Upper lobe of right lung (tissue), 1 donor: ENCODE results near the gene BASP1. TPM values are rescaled to one million over a fixed set of nuclear protein-coding genes. Genes with fewer than 3 reads are reported as not detected.
A peak's percentile ranks its signal among the peaks of the same experiment; 100 is the strongest.

Source experiments
- ATAC-seq: fragments of 200-7000 bp; cut with Tn5 transposase; one replicate; pipeline ENCODE4 v1.9.1; 2020; ENCODE audit warnings: mild to moderate bottlenecking, moderate library complexity
- DNase-seq: peaks from one replicate; pipeline ENCODE4 v3.0.0-alpha.2; 2020
- H3K27ac ChIP-seq: fragments of 200-600 bp; one replicate; pipeline ENCODE4 v1.8.0; 2022
- H3K27me3 ChIP-seq: fragments of 200-600 bp; one replicate; pipeline ENCODE4 v1.8.0; 2022; ENCODE audit warnings: mild to moderate bottlenecking
- H3K36me3 ChIP-seq: fragments of 200-600 bp; one replicate; pipeline ENCODE4 v1.8.0; 2022
- H3K4me1 ChIP-seq: fragments of 200-600 bp; one replicate; pipeline ENCODE4 v1.8.0; 2022
- H3K4me3 ChIP-seq: fragments of 200-600 bp; one replicate; pipeline ENCODE4 v1.8.0; 2022; ENCODE audit warnings: mild to moderate bottlenecking
- H3K9me3 ChIP-seq: fragments of 200-600 bp; one replicate; pipeline ENCODE4 v1.8.0; 2022
- CTCF ChIP-seq: fragments of 200-600 bp; IDR thresholded peaks from one replicate; pipeline ENCODE4 v1.8.0; 2022; ENCODE audit warnings: antibody characterized with exemption
- intact Hi-C: fragments of 100-400 bp; cut with DNase I; formaldehyde crosslinking; loops from one replicate; pipeline ENCODE4 v1.11.0; 2022
- total RNA-seq: library from RNA; stranded (reverse); fragmentation: NEBNext Ultra II Directional; extraction: Animal tissue kit (Norgen Biotek cat#: 25700); gene quantifications from one replicate; pipeline ENCODE4 v1.2.1, GENCODE V29; 2021
- donor health status: DM: no; HTN: yes; CAD: no; lungs with severe emphysema.

Gene BASP1
- total RNA-seq, 1 donor from 2014 or later = 31.1 TPM

- H3K27ac ChIP-seq = no peak overlapping the region
These were observed 77.3 kb downstream of the BASP1 start for GRCh38 chr5:17294639-17295311.

GRCh38 chr5:17295671-17296070 is 78.2 kb downstream of the BASP1 start:
- Histone ChIP-seq H3K4me3 (no peak overlapping the region), H3K4me1 (no peaks in the 10 kb centered on the region), H3K27ac (no peak overlapping the region), H3K36me3 (no peaks in the 10 kb centered on the region), H3K9me3 (no peaks in the 10 kb centered on the region), H3K27me3 (no peaks in the 10 kb centered on the region)
- TF ChIP-seq CTCF = no peak
- ATAC-seq (no peak), DNase-seq (no peak)
- intact Hi-C loops = no loop called here

More at GRCh38 chr5:17294639-17295311, 77.3 kb downstream of the BASP1 start:
- H3K9me3 ChIP-seq = no peaks in the 10 kb centered on the region
- H3K4me3 ChIP-seq = no peak overlapping the region
- no peak for DNase-seq
- intact Hi-C loops = no loop called here
- no peaks in the 10 kb centered on the region for H3K27me3 ChIP-seq
- no peak for TF ChIP-seq CTCF
- no peak for ATAC-seq
- no peaks in the 10 kb centered on the region for H3K36me3 ChIP-seq
- no peaks in the 10 kb centered on the region for H3K4me1 ChIP-seq

- Histone ChIP-seq H3K9me3 (no peaks in the 10 kb centered on the region), H3K27me3 (no peaks in the 10 kb centered on the region), H3K27ac (no peak overlapping the region), H3K36me3 (no peaks in the 10 kb centered on the region), H3K4me3 (no peak overlapping the region), H3K4me1 (peaks cover 11% of the 10 kb centered on the region)
- ATAC-seq (no peak), DNase-seq (no peak)
- intact Hi-C loops = no loop called here
- TF ChIP-seq CTCF = no peak
These were observed 84.7 kb downstream of the BASP1 start for GRCh38 chr5:17302106-17302505.

GRCh38 chr5:17302604-17303003 is 85.2 kb downstream of the BASP1 start:
- no peak overlapping the region for H3K27ac ChIP-seq
- peak; percentile 26 for ATAC-seq
- intact Hi-C loops = no loop called here

GRCh38 chr5:17304282-17304681 is 86.9 kb downstream of the BASP1 start:
- Histone ChIP-seq H3K9me3 (no peaks in the 10 kb centered on the region), H3K27me3 (no peaks in the 10 kb centered on the region), H3K4me3 (no peak overlapping the region), H3K27ac (no peak overlapping the region), H3K4me1 (peaks cover 11% of the 10 kb centered on the region), H3K36me3 (no peaks in the 10 kb centered on the region)
- no peak for TF ChIP-seq CTCF
- DNase-seq (no peak), ATAC-seq (peak; percentile 67)
- intact Hi-C loops = no loop called here

More at GRCh38 chr5:17302604-17303003, 85.2 kb downstream of the BASP1 start:
- H3K9me3 ChIP-seq = no peaks in the 10 kb centered on the region
- no peak overlapping the region for H3K4me3 ChIP-seq
- no peaks in the 10 kb centered on the region for H3K36me3 ChIP-seq
- peaks cover 11% of the 10 kb centered on the region for H3K4me1 ChIP-seq
- no peaks in the 10 kb centered on the region for H3K27me3 ChIP-seq
- TF ChIP-seq CTCF = no peak
- no peak for DNase-seq

DNA sequence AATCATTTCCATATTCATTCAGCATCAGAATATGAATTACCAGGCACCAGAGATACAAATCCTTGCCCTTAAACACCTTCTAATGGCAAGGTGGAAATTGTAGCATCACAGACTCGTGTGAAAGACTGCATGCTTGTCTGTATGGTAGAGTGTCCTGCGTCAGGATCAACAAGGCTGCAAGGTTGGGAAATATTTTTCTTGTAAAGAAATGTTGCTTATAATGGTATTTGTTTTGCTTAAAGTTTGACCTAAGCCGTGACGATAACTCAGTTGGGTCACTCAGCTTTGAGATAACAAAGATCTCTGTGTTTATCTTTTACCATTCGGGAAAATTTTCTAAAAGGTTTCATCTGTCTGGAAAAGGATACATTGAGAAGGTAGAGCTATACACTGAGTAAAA is 87.6 kb downstream of the BASP1 start:
- no peak for ATAC-seq

More for the DNA sequence above, 87.6 kb downstream of the BASP1 start:
- no peaks in the 10 kb centered on the region for H3K36me3 ChIP-seq
- H3K27me3 ChIP-seq = no peaks in the 10 kb centered on the region
- no peaks in the 10 kb centered on the region for H3K9me3 ChIP-seq
- intact Hi-C loops = no loop called here
- H3K4me3 ChIP-seq = no peak overlapping the region
- DNase-seq = no peak
- no peak overlapping the region for H3K27ac ChIP-seq
- H3K4me1 ChIP-seq = peaks cover 11% of the 10 kb centered on the region
- no peak for TF ChIP-seq CTCF
